Mesothelial cell of epicardium (in vitro differentiated cells): ENCODE results near the gene TXNL4B. TPM values are rescaled to one million over a fixed set of nuclear protein-coding genes. Genes with fewer than 3 reads are reported as not detected.

Source experiments
- DNase-seq, 2 experiments: peaks; one replicate each; pipeline ENCODE4 v3.0.0; 2021; ENCODE audit warnings: low spot score in 2 of 2; ENCODE audit not compliant: unreplicated experiment in 2 of 2
- H3K27ac Mint-ChIP-seq: 2 replicates; pipeline ENCODE4 v1.8.0; 2021; ENCODE audit warnings: mixed read lengths
- H3K27me3 Mint-ChIP-seq: 2 replicates; pipeline ENCODE4 v1.8.0; 2021; ENCODE audit warnings: low read depth, mixed read lengths
- H3K36me3 Mint-ChIP-seq: 2 replicates; pipeline ENCODE4 v1.8.0; 2021; ENCODE audit warnings: mixed read lengths
- H3K4me1 Mint-ChIP-seq: 2 replicates; pipeline ENCODE4 v1.8.0; 2021; ENCODE audit warnings: mixed read lengths
- H3K4me3 Mint-ChIP-seq: 2 replicates; pipeline ENCODE4 v1.8.0; 2021; ENCODE audit warnings: mild to moderate bottlenecking, moderate library complexity, mixed read lengths
- H3K9me3 Mint-ChIP-seq: 2 replicates; pipeline ENCODE4 v1.8.0; 2021; ENCODE audit warnings: mixed read lengths
- total RNA-seq: library from RNA; stranded (reverse); gene quantifications from 3 replicates; pipeline ENCODE4 v1.2.1, GENCODE V29; 2021
- TF ChIP-seq, protein P1 (sequence below): fragments of 200-600 bp; sonication (generic); IDR thresholded peaks from one replicate; pipeline ENCODE4 v1.5.0; 2021; ENCODE audit warnings: antibody characterized with exemption; ENCODE audit not compliant: unreplicated experiment

TXNL4B gene
- total RNA-seq, 1 donor from 2014 or later = 17.6 TPM

DNA sequence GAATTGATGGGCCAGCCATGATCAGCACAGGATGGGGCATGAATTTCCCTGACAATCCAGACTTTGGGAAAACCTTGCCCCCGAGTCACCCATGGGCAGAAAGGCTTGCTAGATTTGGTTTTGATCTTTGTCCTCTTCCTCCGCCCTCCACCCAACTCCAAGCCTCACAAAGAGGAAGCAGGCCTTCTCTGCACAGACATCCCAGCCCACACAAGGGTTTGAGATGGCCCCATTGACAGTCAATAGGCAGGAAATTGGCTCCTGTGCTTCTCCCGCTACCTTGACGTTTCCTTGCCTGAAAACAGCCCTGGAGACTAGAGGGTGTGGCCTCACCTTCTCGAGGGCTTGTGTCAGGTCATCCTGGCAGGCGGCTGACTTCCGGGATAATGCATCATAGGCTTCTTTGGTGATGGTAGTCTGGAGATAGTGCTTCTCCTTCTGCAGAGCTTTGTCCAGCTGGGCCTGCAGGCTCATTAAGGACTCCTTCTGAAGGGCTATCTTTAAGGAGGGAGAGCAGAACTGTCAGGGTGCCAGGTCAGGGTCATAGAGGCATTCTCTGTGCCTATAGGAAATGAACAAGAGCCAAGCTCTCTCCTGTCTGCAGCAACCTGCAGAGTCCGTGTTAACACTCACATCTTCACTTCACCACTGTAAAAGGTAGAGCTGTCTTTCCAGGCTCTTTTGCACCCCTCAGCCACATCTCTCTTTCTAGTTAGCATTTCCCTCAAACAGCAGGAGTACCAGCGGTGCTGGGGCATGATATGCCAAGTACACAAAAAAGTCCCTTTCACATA, 32.4 kb upstream of the TXNL4B start:
- H3K27ac Mint-ChIP-seq = no peak overlapping the region
- no peaks in the 10 kb centered on the region for H3K9me3 Mint-ChIP-seq
- H3K36me3 Mint-ChIP-seq = no peaks in the 10 kb centered on the region
- H3K4me1 Mint-ChIP-seq = peaks cover 7% of the 10 kb centered on the region
- no peak for DNase-seq
- TF ChIP-seq, protein P1, sequence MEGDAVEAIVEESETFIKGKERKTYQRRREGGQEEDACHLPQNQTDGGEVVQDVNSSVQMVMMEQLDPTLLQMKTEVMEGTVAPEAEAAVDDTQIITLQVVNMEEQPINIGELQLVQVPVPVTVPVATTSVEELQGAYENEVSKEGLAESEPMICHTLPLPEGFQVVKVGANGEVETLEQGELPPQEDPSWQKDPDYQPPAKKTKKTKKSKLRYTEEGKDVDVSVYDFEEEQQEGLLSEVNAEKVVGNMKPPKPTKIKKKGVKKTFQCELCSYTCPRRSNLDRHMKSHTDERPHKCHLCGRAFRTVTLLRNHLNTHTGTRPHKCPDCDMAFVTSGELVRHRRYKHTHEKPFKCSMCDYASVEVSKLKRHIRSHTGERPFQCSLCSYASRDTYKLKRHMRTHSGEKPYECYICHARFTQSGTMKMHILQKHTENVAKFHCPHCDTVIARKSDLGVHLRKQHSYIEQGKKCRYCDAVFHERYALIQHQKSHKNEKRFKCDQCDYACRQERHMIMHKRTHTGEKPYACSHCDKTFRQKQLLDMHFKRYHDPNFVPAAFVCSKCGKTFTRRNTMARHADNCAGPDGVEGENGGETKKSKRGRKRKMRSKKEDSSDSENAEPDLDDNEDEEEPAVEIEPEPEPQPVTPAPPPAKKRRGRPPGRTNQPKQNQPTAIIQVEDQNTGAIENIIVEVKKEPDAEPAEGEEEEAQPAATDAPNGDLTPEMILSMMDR = no peak
- H3K27me3 Mint-ChIP-seq = no peaks in the 10 kb centered on the region
- H3K4me3 Mint-ChIP-seq = no peak overlapping the region

DNA sequence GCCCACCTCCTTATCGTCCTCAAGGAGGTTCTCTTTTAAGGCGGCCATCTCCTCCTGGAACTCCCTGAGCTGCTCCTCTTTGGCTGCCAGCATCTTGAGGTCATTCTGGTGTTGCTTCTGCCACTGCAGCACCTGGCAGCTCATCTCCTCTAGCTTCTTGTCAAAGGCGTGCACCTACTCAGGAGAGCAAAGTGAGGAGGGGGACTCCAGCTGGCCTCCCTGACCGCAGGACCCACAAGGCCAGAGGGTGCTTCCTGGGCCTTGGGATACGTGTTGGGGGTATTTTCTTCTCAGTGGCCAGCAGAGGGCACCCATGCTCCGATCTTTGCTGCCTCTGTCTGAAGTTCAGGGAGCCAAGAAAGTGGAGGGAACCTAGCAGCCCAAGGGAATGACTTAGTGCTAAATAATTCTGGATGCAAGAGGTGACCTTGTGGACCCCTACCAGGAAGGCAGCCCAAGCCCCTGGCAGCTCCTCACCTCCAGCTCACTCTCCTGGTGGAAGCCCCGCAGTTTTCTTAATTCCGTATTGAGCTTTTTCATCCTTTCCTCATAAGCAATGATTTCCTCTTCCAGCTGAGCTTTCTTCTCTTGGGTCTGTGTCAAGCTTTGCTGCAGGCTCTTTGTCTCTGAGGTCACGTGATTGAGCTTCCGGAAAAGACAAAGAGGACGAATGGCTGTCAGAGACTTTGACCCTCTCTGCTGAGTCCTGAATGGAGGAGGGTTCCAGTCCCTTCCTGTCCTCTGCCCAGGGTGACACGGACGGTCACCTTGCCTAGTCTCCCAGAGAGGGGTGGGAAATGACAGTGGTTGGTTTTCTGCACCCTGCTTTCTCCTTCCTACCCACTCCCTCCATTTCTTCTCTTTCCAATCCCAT, 31.6 kb upstream of the TXNL4B start:
- TF ChIP-seq, protein P1 = peak; percentile 69
- Mint-ChIP-seq H3K27ac (peak overlapping the region; percentile 12), H3K4me1 (peaks cover 3% of the 10 kb centered on the region), H3K9me3 (no peaks in the 10 kb centered on the region), H3K4me3 (no peak overlapping the region), H3K27me3 (no peaks in the 10 kb centered on the region), H3K36me3 (no peaks in the 10 kb centered on the region)
- peak in 1 of 2 experiments; percentile 82 for DNase-seq

DNA sequence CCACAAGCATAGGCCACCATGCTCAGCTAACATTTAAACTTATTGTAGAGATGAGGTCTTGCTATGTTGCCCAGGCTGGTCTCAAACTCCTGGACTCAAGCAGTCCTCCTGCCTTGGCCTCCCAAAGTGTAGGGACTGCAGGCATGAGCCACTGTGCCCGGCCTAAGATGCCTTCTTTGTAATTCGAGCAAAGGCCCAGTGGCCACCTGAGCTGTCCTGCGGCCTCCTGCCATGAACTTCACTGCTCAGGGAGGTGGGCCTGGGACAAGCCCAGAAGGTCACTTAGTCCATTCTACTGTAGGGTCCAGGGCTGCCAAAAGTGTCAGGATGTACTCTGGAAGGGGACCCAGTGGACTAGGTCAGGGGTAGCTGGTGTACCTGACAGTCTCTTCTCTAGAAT, 30.7 kb upstream of the TXNL4B start:
- Mint-ChIP-seq H3K27ac (no peak overlapping the region), H3K4me1 (peaks cover 3% of the 10 kb centered on the region)

DNA sequence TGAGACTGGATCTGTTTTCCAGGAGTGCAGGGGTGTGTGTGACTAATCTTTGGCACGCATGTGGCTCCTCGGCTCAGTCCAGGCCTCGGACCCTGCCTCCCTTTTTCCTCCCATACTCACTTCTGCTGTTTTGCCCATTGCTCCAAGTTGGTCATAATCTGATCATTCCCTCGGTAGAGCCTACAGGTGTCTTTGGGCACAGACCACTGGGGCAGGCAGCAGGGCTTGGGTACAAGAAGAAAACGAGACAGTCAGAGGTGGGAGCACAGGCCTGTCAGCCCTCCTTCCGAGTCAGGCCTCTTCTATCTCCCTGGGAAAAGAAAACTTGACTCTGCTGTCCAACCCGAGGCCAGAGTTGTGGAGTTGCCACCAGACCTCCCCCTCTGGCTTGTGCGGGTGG, 30.0 kb upstream of the TXNL4B start:
- Mint-ChIP-seq H3K27me3 (no peaks in the 10 kb centered on the region), H3K4me1 (peaks cover 3% of the 10 kb centered on the region), H3K4me3 (no peak overlapping the region), H3K9me3 (no peaks in the 10 kb centered on the region), H3K36me3 (no peaks in the 10 kb centered on the region), H3K27ac (no peak overlapping the region)
- DNase-seq = no peak
- TF ChIP-seq, protein P1 = no peak

More for the DNA sequence above, 30.7 kb upstream of the TXNL4B start:
- Mint-ChIP-seq H3K36me3 (no peaks in the 10 kb centered on the region), H3K27me3 (no peaks in the 10 kb centered on the region), H3K4me3 (no peak overlapping the region), H3K9me3 (no peaks in the 10 kb centered on the region)
- no peak for DNase-seq
- TF ChIP-seq, protein P1 = no peak

DNA sequence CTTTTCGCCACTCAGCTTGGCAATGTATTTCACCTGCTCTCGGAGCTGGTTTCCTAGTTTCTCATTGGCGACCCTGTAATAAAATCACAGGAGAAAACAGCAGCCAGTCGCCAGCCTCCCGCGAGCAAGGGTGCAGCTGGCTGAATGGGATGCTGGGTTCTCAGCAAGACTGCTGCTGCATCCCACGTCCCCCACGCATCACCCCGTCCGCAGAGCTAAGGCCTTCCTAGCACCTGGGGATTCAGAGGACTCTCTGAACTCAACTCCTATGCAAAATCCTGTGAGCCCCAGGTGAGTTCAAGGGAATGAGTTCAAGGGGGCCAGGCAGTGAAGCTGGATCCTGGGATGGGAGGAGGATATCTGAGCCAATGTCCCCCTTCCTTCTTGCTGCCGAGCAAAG, 29.5 kb upstream of the TXNL4B start:
- TF ChIP-seq, protein P1 = no peak
- H3K4me3 Mint-ChIP-seq = no peak overlapping the region

More for the DNA sequence above, 29.5 kb upstream of the TXNL4B start:
- Mint-ChIP-seq H3K27ac (no peak overlapping the region), H3K4me1 (peaks cover 3% of the 10 kb centered on the region), H3K27me3 (no peaks in the 10 kb centered on the region), H3K36me3 (no peaks in the 10 kb centered on the region), H3K9me3 (no peaks in the 10 kb centered on the region)
- no peak for DNase-seq
